Liver (tissue), 3 donors: ENCODE results near the gene PLXNA3.

ENCODE experiments used
- CTCF ChIP-seq: fragments of 150-350 bp; IDR thresholded peaks from 2 replicates; pipeline ENCODE4 v1.5.1; 2017; ENCODE audit warnings: improper control_type of control experiment, low read depth, low read length; ENCODE audit not compliant: missing input control
- EGR1 ChIP-seq, 2 donors: IDR thresholded peaks; 2 replicates each; pipeline ENCODE4 v1.6.1; 2016 to 2018; ENCODE audit warnings: antibody characterized with exemption in 2 of 2, low read depth in 2 of 2
- JUND ChIP-seq, 2 donors: IDR thresholded peaks; 2 replicates each; pipeline ENCODE4 v1.6.1; 2016; ENCODE audit warnings: antibody characterized with exemption in 2 of 2
- MAX ChIP-seq: IDR thresholded peaks from 2 replicates; pipeline ENCODE4 v1.6.1; 2016; ENCODE audit warnings: antibody characterized with exemption
- donor health status: healthy.
- donor health status: healthy.

GRCh38 chrX:154512879-154513553, 54.9 kb downstream of the PLXNA3 start:
- TF ChIP-seq CTCF (no peak), JUND (IDR thresholded peaks at IDR 0.05) (no peak), EGR1 (IDR thresholded peaks at IDR 0.05; ENCODE audit: low read depth in 2 of 2) (no peak), MAX (no peak)
